GM12801 (cell line): ENCODE measurements around the gene CBX4.

ENCODE experiments used
- CTCF ChIP-seq: IDR thresholded peaks from one replicate; pipeline ENCODE4 v1.5.1; 2011; ENCODE audit warnings: control low read depth; ENCODE audit not compliant: insufficient read length; ENCODE audit errors: extremely low read depth

Gene CBX4

GRCh38 chr17:79829457-79829856, 9.8 kb downstream of the CBX4 start:
- TF ChIP-seq CTCF, result no peak

GRCh38 chr17:79829004-79829403, 10.2 kb downstream of the CBX4 start:
- TF ChIP-seq CTCF, result no peak

- no peak for TF ChIP-seq CTCF
These were observed 12.2 kb downstream of the CBX4 start for GRCh38 chr17:79826841-79827578.

- TF ChIP-seq CTCF, result no peak
These were observed 13.0 kb downstream of the CBX4 start for GRCh38 chr17:79826204-79826680.

- no peak for TF ChIP-seq CTCF
These were observed 13.7 kb downstream of the CBX4 start for GRCh38 chr17:79825580-79825921.

GRCh38 chr17:79824893-79825579, 14.2 kb downstream of the CBX4 start:
- no peak for TF ChIP-seq CTCF

GRCh38 chr17:79824234-79824633, 15.0 kb downstream of the CBX4 start:
- no peak for TF ChIP-seq CTCF
